ENCODE results near the gene ADAM19. TPM values are rescaled to one million over a fixed set of nuclear protein-coding genes. Genes with fewer than 3 reads are reported as not detected.

Gene ADAM19
- total RNA-seq, 1 donor, result 11.2 TPM

DNA sequence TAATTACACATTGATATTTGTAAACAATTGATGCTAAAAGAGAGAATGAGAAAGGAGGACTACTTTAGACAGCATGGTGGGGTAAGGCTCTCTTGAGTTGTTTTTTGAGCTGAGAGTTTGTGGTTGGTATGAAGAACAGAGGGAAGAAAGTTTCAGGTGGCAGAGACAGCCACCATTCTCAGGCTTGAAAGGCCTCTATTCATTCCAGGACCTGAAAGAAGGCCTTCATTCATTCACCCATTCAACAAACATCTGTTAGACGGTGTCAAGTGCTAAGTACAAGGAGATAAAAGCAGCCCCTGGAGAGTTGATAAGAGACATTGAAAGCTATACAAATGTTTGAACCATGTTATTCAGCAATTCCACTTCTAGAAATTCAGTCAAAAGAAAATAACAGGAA is 21.7 kb upstream of the ADAM19 start:
- no peak for DNase-seq (ENCODE audit: low read depth)
- TF ChIP-seq, protein P1, sequence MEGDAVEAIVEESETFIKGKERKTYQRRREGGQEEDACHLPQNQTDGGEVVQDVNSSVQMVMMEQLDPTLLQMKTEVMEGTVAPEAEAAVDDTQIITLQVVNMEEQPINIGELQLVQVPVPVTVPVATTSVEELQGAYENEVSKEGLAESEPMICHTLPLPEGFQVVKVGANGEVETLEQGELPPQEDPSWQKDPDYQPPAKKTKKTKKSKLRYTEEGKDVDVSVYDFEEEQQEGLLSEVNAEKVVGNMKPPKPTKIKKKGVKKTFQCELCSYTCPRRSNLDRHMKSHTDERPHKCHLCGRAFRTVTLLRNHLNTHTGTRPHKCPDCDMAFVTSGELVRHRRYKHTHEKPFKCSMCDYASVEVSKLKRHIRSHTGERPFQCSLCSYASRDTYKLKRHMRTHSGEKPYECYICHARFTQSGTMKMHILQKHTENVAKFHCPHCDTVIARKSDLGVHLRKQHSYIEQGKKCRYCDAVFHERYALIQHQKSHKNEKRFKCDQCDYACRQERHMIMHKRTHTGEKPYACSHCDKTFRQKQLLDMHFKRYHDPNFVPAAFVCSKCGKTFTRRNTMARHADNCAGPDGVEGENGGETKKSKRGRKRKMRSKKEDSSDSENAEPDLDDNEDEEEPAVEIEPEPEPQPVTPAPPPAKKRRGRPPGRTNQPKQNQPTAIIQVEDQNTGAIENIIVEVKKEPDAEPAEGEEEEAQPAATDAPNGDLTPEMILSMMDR (IDR thresholded peaks at IDR 0.05; ENCODE audit: insufficient read depth, low read length), result no peak
- H3K4me3 ChIP-seq (ENCODE audit: low read depth, low read length), result no peak overlapping the region

DNA sequence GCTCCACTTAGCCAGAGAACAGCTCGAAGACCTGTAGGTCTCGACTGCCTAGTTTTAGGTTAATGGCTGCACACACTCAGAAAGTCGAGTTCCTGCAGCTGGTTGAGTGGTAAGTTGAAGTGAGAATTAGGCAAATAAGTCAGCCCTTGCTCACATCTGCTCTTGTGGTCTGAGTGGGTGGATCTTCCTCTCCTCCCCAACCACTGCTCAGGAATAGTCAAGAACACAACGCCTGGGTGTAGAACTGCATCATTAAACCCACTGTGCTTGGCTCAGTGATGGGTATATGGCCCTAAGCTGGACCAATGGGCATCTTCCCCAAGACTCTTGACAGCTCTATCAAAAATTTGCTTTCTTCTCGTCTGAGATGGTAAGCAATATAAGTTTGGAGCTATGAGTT is 20.9 kb upstream of the ADAM19 start:
- DNase-seq (ENCODE audit: low read depth), result no peak
- H3K4me3 ChIP-seq (ENCODE audit: low read depth, low read length), result no peak overlapping the region
- TF ChIP-seq, protein P1 (IDR thresholded peaks at IDR 0.05; ENCODE audit: insufficient read depth, low read length), result no peak

DNA sequence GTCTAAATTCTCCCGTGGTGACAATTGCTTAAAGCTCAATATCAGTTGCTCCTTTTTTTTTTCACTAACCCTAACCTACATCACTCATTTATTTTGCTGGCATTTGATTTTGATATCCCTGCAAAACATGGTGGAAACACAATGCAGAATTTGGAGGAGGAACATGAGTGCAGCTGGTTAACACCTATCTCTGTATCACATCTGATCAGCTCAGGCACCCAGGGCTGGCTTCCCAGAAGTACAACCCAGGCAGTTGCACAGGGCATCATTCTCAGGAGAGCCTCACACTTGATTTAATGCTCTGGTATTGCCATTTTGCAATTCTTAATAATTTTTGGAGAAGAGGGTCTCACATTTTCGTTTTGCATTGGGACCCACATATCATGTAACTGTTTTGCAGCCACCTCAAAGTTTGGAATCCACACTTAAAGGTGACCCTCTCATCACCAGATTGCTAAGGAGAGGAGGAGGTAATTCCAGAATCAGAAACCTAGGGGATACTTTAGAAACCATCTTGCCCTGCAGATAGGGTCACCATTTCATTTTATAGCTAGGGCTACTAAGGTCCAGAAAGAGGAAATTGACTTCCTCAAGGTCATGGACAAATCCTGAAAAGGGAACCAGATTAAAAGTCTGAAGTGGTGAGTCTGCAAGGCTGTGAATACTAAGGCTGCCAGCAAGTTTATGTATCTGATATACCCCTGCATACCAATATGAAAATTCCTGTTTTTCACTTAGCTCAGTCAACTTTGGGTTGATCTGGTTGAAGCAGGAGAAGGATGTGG is 19.3 kb upstream of the ADAM19 start:
- no peak overlapping the region for H3K4me3 ChIP-seq (ENCODE audit: low read depth, low read length)
- TF ChIP-seq, protein P1 (IDR thresholded peaks at IDR 0.05; ENCODE audit: insufficient read depth, low read length), result no peak
- no peak for DNase-seq (ENCODE audit: low read depth)

DNA sequence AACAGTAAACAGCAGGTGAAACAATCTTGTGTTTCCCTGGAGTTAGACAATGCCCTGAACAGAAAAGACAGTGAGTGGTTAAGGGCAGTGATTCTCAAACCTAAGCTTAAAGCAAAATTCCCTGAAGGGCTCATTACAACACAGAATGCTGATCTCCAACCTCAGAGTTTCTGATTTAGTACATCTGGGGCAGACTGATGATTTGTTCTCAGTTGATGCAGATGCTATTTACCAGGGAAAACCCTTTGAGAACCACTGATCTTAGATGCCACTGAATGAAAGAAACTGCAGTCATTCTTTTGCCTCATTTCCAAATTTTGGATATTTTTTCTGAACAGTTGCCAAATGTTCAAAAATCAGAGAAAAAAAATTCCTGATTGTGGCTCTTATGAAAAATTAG is 18.7 kb upstream of the ADAM19 start:
- TF ChIP-seq, protein P1 (IDR thresholded peaks at IDR 0.05; ENCODE audit: insufficient read depth, low read length), result no peak
- H3K4me3 ChIP-seq (ENCODE audit: low read depth, low read length), result no peak overlapping the region
- no peak for DNase-seq (ENCODE audit: low read depth)

DNA sequence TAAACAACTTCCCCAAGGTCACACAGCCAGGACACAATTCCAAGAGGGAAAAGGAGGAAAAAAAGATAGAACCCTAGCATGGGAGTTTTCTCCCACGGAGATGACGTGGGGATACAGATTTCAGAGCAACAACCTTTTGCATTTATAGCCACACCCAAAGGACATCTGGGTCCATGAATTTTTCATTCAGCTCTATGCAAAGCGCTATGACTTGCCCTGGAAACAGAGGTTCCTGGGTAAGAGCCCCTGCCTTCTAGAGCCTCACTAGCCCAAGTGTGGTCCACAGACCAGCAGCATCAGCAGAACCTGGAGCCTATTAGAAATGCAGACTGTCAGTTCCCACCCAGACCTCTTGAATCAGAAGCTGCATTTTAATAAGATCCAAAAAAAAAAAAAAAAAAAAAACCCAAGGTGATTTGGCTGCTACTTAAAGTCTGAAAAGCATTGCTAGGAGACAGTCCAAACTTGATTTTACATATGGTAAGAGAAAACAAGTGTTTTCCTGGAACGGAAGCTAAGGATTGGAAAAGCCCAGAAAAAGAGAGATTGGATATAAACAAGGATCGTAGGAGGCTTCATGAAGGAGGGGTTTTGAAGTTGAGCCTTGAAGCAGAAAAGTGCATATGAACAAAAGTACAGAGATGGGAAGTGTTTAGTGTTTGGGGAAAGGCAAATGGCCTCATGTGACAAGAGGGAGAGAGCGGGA is 17.6 kb upstream of the ADAM19 start:
- no peak overlapping the region for H3K4me3 ChIP-seq (ENCODE audit: low read depth, low read length)
- DNase-seq (ENCODE audit: low read depth), result no peak
- TF ChIP-seq, protein P1 (IDR thresholded peaks at IDR 0.05; ENCODE audit: insufficient read depth, low read length), result no peak

DNA sequence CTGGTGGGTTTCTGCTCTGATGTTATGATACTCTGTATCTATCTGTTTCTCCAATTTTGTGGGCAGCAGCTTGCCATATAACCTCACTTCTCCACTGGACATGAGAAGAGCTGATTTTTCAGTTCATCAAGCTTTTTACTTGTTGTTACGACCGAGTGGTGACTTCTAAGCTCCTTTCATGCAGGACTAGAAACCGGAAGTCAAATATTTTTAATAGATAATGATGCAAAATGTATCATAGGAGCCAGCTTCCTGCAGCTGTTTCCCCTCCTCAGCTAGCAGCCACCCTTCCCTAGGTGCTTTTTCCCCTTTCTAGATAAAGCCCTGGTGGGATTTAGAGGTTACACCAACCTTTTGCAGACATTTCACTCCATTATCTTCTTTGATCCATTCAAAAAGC is 17.0 kb upstream of the ADAM19 start:
- no peak for DNase-seq (ENCODE audit: low read depth)
- TF ChIP-seq, protein P1 (IDR thresholded peaks at IDR 0.05; ENCODE audit: insufficient read depth, low read length), result no peak
- H3K4me3 ChIP-seq (ENCODE audit: low read depth, low read length), result no peak overlapping the region
